Skeletal muscle tissue (tissue), 4 donors: ENCODE measurements around the gene SYT2. TPM values are rescaled to one million over a fixed set of nuclear protein-coding genes. Genes with fewer than 3 reads are reported as not detected.
"Not testable (repeated sequence)": the region's sequence is repeated elsewhere in the genome, so short reads cannot be mapped to it uniquely, and the experiment has no call there.

ENCODE experiments used
- H3K27ac ChIP-seq: one replicate; pipeline ENCODE4 v1.7.0; 2013; ENCODE audit warnings: mild to moderate bottlenecking, low read depth, low read length, inconsistent platforms
- H3K27me3 ChIP-seq, 3 donors: one replicate each; pipeline ENCODE4 v1.7.0; 2013; ENCODE audit warnings: low read length in 3 of 3; ENCODE audit not compliant: control insufficient read depth in 3 of 3, insufficient read depth in 3 of 3
- H3K36me3 ChIP-seq, 3 donors: one replicate each; pipeline ENCODE4 v1.7.0; 2013; ENCODE audit warnings: low read length in 3 of 3; ENCODE audit not compliant: control insufficient read depth in 3 of 3, insufficient read depth in 3 of 3
- H3K4me1 ChIP-seq, 3 donors: one replicate each; pipeline ENCODE4 v1.7.0; 2013; ENCODE audit warnings: low read length in 3 of 3, mild to moderate bottlenecking in 3 of 3; ENCODE audit not compliant: control insufficient read depth in 3 of 3, insufficient read depth in 3 of 3
- H3K4me3 ChIP-seq, 3 donors: one replicate each; pipeline ENCODE4 v1.7.0; 2013; ENCODE audit warnings: low read length in 3 of 3
- H3K9ac ChIP-seq, 3 donors: one replicate each; pipeline ENCODE4 v1.7.0; 2013; ENCODE audit warnings: low read length in 3 of 3, mild to moderate bottlenecking in 3 of 3, moderate library complexity in 2 of 3, low read depth in 1 of 3
- H3K9me3 ChIP-seq, 3 donors: one replicate each; pipeline ENCODE4 v1.7.0; 2013; ENCODE audit warnings: low read length in 3 of 3; ENCODE audit not compliant: control insufficient read depth in 3 of 3
- total RNA-seq: library from RNA; depleted of rRNA; stranded (reverse); fragments of >200 nt; gene quantifications from one replicate; pipeline ENCODE4 v1.2.3, GENCODE V29; 2014
- donor health status: Osteomylitis.

SYT2 gene
- total RNA-seq, 1 donor from 2014 or later = under 0.01 TPM

- H3K4me1 ChIP-seq = peaks cover 20 to 36% (median 33%) of the 10 kb centered on the region in 3 donors
- not testable (repeated sequence) for H3K4me3 ChIP-seq, H3K9me3 ChIP-seq, H3K27ac ChIP-seq, H3K36me3 ChIP-seq, H3K27me3 ChIP-seq, H3K9ac ChIP-seq
Observed at GRCh38 chr1:202550088-202550487, 160.2 kb downstream of the SYT2 start.

DNA sequence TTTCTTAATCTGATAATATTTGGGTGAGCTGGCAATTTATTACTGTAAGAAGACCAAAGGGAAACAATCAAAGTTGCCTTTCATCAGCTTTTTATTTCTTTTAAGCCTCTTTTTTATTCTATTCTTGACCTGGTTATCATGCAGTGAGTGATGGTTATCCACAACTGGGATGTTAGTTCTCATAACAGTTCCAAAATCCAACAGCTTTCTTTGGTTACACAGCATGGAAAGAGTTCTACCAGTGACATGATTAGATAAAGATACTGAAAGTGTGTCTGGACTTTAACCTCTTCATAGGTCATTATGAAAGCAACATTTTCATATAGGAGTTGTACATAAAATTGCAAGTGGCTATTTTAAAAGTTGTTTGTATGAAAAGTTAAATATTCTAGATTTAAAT, 163.0 kb downstream of the SYT2 start:
- no peaks in the 10 kb centered on the region for H3K36me3 ChIP-seq
- no peaks in the 10 kb centered on the region for H3K27me3 ChIP-seq
- peaks cover 32 to 34% (median 33%) of the 10 kb centered on the region in 3 donors for H3K4me1 ChIP-seq
- H3K9ac ChIP-seq = no peak overlapping the region
- no peaks in the 10 kb centered on the region for H3K9me3 ChIP-seq
- no peak overlapping the region for H3K4me3 ChIP-seq
- H3K27ac ChIP-seq = peak overlapping the region; percentile 60

GRCh38 chr1:202546796-202547195, 163.5 kb downstream of the SYT2 start:
- not testable (repeated sequence) for H3K27me3 ChIP-seq, H3K4me3 ChIP-seq, H3K36me3 ChIP-seq, H3K9ac ChIP-seq, H3K9me3 ChIP-seq
- Histone ChIP-seq H3K4me1 (peaks cover 32 to 36% (median 34%) of the 10 kb centered on the region in 3 donors), H3K27ac (peak overlapping the region; percentile 60)

- not testable (repeated sequence) for H3K4me3 ChIP-seq, H3K27me3 ChIP-seq, H3K9ac ChIP-seq, H3K9me3 ChIP-seq, H3K36me3 ChIP-seq
- peaks cover 28 to 33% (median 31%) of the 10 kb centered on the region in 3 donors for H3K4me1 ChIP-seq
- peak overlapping the region; percentile 60 for H3K27ac ChIP-seq
Observed at GRCh38 chr1:202546377-202546776, 163.9 kb downstream of the SYT2 start.

DNA sequence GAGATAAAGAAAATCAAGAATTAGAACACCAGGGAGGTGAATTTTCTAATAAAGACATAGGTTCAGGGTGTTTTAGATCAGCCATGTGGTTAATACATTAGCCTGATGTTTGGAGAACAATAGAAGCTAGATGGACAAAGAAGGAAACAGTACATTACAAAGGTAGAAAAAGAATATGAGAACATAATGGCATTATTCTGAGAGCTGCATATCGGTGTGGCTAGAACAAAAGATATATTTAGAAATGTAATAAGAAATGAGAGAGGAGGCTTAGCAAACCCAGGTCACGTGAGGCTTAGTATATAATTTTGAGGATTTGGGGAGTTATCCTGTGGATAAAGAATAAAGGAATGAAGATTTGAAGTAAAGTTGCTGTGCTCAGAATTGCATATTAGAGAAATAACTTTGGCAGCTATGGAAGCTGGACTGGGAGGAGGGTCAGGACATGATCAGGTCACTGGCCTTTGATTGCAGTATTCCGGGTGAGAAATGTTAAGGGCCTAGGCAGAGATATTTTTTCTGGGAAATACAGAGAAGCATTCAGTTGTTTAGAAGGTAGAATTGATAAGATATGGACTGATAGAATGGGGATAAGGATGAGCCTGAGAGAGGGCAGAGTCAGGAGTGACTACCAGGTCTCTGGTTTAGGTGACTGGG, 164.5 kb downstream of the SYT2 start:
- not testable (repeated sequence) for H3K9me3 ChIP-seq, H3K4me3 ChIP-seq
- H3K4me1 ChIP-seq = peaks cover 28 to 33% (median 31%) of the 10 kb centered on the region in 3 donors

DNA sequence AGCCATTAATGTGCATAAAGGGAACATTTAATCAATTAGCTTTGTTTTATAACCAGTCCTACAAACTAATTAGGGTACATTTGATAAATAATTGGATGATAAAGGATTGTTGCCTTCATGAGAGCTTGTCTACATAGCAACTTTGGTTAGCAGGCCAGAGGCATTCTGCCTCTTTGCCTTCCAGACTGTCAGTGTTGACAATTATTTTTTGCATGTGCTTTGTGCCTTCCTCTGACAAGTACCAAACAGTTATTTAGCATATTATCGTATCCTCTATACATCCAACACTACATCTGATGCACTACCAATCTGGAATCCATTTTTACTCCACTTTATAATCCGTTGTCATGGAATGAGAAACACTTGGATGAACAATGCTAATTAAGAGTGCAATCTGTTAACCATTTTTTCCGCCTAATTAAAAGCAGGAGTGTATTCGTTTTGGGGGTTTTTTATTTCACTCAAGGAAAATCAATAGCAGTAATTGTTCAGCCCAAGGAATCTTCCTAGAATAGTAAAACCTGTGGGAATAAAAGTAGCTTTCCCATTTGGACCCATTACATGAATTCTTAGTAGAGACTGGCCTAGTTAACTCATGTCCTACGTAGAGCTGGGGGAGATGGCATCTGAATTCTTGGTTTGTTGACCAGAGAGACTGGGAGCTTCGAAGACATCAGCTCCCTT, 165.3 kb downstream of the SYT2 start:
- not testable (repeated sequence) for H3K9me3 ChIP-seq, H3K36me3 ChIP-seq, H3K4me3 ChIP-seq, H3K27me3 ChIP-seq, H3K9ac ChIP-seq
- Histone ChIP-seq H3K27ac (peak overlapping the region; percentile 60), H3K4me1 (peaks cover 28 to 33% (median 31%) of the 10 kb centered on the region in 3 donors)

More for the DNA sequence above, 164.5 kb downstream of the SYT2 start:
- H3K27me3 ChIP-seq, H3K9ac ChIP-seq, H3K36me3 ChIP-seq: not testable (repeated sequence)
- peak overlapping the region; percentile 60 for H3K27ac ChIP-seq

DNA sequence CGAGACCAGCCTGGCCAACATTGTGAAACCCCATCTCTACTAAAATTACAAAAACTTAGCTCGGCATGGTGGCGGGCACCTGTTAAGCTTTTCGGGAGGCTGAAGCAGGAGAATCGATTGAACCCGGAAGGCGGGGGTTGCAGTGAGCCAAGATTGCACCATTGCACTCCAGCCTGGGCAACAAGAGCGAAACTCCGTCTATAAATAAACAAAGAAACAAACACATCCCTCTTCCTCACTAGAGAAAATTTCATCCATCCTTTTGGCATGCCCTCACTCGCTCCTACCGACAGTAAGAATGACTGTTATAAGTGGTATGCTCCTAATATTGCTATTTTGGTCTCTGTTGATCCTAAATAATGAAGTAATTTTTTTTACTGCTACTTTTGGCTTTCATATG, 166.7 kb downstream of the SYT2 start:
- peak overlapping the region in 1 of 3 donors; percentile 30 for H3K4me3 ChIP-seq

GRCh38 chr1:202542415-202542814, 167.8 kb downstream of the SYT2 start:
- H3K4me3 ChIP-seq = peak overlapping the region in 1 of 3 donors; percentile 62
- peak overlapping the region; percentile 75 for H3K27ac ChIP-seq
- H3K36me3 ChIP-seq, H3K9me3 ChIP-seq, H3K27me3 ChIP-seq: not testable (repeated sequence)
- H3K4me1 ChIP-seq = peaks cover 34 to 42% (median 41%) of the 10 kb centered on the region in 3 donors
- peak overlapping the region in 2 of 3 donors; percentile 32 to 40 for H3K9ac ChIP-seq

More for the DNA sequence above, 166.7 kb downstream of the SYT2 start:
- H3K9ac ChIP-seq, H3K36me3 ChIP-seq, H3K9me3 ChIP-seq, H3K27me3 ChIP-seq: not testable (repeated sequence)
- H3K4me1 ChIP-seq = peaks cover 34 to 41% (median 41%) of the 10 kb centered on the region in 3 donors
- H3K27ac ChIP-seq = peak overlapping the region; percentile 75

GRCh38 chr1:202540858-202541257, 169.4 kb downstream of the SYT2 start:
- not testable (repeated sequence) for H3K9me3 ChIP-seq, H3K27me3 ChIP-seq, H3K36me3 ChIP-seq
- Histone ChIP-seq H3K4me3 (peak overlapping the region; percentile 3 to 73 (median 53)), H3K4me1 (peaks cover 22 to 31% (median 27%) of the 10 kb centered on the region in 3 donors), H3K27ac (peak overlapping the region; percentile 75), H3K9ac (peak overlapping the region in 2 of 3 donors; percentile 54 to 63)
